Fibroblast of skin of abdomen (primary cell): ENCODE measurements around the gene NCS1. TPM values are rescaled to one million over a fixed set of nuclear protein-coding genes. Genes with fewer than 3 reads are reported as not detected.
A peak's percentile ranks its signal among the peaks of the same experiment; 100 is the strongest.

ENCODE experiments used
- DNase-seq: peaks from one replicate; pipeline ENCODE4 v3.0.0-alpha.2; 2013
- polyA plus RNA-seq, 2 experiments: library from polyadenylated mRNA; unstranded; fragments of 120-200 nt; gene quantifications; one replicate each; pipeline ENCODE4 v1.2.1, GENCODE V29; 2013; ENCODE audit not compliant: insufficient read length in 2 of 2

The NCS1 gene
- polyA plus RNA-seq (2013, experiment 1 of 2; ENCODE audit: insufficient read length) = 68.8 TPM
- 69.3 TPM for polyA plus RNA-seq (2013, experiment 2 of 2; ENCODE audit: insufficient read length)

DNA sequence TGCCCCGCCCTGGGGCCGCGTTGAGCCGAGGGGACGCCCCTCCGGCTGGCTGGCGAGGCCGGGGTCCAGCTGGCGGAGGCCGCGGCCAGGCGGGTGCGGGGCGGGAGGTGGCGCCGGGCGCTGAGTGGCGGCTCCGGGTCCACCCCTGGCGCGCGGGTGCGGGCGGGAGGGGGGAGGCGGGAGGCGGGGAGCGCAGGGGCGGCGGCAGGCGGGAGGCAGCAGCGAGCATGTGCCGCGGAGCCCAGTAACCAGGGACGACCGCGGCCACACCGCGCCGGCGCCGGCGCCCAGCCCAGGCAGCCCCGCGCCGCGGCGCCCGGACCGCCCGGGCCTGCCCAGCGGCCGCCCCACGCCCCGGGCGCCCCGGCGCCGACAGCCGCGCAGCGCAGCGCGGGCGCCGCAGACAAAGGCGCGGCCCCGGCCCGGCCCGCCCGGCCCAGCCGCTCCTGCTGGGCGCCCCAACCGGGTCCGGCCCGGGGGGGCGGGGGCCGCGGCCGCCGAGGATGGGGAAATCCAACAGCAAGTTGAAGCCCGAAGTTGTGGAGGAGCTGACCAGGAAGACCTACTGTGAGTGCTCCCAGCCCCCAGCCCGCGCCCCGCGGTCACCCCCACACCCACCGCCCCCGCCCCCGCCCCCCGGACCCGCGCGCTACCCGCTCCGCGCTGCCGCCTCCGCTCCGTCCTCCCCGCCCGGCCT lies at the start of gene NCS1:
NCS1 (plus strand) TSS at position 244 of the 697 bp plus-strand sequence; CDS start at position 504, 260 bp downstream.
- peak; percentile 74 for DNase-seq

DNA sequence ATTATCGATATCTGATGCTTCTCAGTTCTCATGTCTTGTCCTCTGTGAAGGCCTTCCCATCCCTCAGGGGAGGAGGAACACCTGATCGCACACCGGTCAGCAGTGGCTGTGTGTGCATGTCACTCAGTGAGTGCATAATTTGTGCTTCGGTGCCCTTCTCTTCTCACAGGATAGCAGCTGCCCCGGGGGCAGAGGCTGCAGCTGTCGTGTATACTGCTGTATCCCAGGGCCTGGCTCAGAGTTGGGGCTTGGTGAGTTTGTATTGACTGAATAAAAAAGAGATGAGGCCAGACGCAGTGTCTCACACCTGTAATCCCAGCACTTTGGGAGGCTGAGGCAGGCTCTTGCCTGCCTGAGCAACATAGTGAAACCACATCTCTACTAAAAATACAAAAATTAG lies 49.7 kb upstream of the NCS1 start:
- no peak for DNase-seq

DNA sequence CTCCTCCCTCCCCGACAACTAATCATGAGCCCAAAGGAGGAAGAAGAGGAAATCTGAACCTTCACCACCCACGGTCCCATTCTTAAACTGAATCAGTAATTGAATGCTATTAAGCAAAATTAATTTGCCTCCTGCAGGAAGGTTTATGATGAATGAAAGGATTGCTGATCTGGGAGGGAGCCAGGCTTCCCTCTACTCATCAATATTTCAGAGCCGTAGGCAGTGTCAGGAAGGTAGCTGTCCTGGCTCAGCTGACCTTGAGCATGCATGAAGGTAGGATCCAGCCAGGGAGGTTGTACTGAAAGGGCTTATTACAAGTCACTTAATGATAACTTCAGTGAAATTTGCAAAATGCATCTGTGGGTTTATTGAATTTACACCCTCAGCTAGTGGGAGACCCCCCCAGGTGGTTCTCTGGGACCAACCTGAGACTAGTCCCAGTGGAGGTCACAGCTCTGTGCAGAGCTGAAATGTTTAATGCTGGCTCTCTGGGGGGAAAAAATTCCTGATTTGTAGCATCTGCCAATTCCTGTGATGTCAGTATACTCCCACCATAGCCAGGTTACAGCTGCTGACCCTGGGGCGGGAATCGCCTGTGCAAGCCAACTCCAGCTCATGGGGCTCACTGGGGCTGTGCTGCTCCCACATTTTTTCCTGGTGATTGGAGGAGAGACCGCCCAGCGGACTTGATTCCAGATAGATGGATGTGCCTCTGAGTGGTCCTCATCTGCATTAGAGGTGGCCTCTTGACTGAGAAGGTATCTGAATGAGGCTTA lies 47.9 kb upstream of the NCS1 start:
- no peak for DNase-seq

DNA sequence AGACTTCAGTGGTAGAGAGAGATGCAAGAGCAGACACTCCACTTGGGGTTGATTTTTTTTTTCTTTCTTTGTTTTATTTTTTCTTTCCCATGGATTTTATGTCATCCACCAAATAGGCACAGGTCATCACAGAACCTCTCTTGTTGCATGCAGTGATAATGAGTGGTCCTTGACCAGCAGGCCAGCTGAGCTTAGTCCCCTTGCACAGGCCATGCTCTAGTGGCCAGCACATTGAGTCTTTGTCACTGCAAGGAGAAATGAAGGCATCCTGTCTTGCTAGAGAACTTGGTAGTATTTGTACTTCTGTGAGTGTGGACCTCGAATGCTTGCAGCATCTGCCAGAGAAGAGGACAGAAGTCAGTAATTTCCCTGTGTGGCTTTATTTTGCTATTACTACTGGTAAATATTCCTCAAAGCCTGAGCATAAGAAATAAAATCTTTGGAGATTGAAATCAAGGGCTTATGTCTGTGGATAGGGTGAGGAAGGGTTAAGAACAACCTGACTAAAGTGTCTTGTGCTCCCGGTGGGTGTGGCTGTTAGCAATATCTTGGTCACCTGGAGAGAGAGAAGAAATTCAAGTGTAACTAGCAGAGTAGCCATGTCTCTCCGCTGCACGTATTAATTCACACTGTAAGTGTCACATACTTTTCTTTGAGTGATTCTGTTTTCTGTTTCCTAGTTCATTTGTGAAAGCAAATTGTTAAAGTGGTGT lies 45.3 kb upstream of the NCS1 start:
- no peak for DNase-seq

DNA sequence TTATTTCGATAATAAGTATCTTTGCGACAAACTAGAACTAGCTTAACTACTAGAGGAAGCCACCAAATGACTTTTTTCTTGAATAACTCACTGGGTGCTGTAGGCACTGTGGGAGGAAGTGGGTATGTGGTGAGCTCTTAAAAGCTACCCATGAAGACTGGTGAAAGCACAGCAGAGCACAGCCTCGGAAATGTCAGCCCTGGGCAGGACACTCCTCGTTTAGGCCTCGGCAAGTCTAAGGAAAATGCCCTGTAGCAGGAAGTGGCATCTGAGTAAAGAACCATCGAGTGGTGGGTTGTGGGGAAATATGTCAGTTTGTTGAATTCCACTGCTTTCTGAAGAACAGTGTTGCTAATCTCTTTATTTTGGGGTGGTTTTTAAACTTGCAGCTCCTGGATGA lies 44.0 kb upstream of the NCS1 start:
- DNase-seq = no peak

DNA sequence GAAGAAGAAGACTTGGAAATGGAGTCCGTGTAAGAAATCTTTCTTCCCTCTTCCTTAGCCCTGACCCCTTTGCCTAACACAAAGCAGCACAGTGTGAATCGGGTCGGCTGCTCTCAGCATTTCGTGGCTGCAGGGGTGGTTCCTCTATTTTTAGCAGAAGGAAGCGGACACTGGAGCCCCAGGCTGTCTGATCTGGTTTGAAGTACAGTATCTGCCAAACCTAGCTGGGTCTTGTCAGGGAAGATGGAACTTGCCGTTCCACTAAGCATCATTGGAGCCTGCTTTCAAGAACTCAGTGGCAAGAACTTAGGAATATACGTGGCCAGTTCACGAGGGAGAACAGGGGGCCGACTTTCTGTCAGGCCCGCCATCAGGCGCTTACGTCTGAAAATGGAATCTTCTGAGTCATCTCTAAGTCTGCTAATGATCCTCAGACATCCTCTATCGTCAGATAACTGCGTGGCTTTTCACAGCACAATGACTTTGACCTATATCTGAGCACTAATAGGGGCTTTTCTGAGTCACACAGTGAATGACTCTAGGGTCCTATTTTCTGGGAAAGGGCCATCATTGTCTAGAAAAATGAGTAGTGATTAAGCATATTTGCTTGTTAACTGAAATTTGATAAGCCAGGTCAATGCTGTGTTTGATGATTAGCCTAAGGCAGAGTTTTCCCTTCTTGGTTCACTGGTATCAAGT lies 43.3 kb upstream of the NCS1 start:
- DNase-seq = peak; percentile 89

DNA sequence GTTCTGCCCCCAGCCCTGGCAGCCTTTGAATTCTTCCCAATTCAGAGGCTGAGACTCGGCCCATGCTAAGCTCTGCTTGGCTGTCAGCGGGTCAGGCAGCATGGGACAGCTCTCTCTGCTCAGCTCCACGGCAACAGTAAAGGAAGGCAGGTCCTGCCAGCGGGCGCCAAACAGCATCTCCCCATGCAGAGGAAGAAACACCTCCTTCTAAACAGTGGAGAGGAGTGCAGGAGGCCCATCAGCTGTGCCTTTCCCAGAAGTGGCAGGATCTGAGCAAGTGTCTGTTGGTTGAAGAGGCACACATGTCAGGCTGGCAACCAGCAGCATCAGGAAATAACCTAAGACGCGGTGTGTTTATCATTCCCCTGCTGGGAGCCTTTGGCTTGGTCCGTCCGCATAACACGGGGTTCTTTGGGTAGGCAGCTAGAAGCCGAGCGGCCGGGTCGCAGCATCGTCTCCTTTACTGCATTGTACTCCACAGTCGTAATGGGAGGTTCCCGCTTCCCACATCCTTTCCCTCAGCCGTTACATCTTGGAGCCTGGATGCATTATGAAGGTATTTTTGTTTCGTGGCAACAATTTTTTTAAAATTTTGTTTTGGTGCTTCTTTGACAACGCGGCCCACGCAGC lies 42.7 kb upstream of the NCS1 start:
- no peak for DNase-seq

DNA sequence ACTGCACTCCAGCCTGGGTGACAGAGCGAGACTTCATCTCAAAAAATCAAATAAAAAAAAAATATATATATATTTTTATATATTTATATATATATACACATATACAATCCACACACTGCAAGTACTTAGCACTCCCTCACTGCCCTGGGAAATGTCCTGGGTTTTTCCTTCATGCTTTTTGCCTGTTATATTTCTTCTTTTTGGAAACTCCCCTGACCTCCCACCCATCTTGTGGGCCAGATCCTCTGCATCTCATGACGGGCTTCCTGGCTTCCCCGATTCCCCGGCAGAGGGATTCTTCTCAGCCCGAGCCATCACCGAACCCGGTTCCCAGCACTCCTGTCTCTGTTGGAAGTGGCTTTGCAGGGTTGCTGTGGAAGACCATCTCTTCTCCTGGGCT lies 39.5 kb upstream of the NCS1 start:
- no peak for DNase-seq

DNA sequence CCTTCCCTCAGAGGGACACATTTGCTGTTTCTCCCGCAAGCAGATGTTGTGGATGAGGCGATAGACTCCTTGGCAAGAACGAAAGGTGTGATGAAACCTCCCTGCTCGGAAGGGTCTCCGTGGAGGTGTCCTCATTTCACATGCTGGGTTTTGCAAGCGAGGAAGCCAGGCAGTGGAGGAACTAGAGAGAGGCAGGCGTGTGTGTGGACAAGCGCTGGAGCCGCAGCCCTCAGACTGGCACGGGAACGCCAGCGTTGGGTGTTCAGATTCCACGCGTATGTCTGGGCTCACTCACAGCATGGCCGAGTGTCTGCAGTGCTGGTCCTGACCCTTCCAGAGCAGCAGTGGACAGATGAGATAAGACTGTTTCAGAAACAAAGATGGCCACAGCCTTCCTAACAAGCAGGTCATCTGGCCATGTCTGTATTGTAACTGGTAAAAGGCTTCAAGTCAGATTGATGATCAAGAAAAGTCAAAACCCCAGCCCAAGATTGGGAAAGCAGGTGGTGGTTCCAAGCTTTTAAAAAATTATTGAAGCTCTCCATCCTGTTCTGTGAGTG lies 35.0 kb upstream of the NCS1 start:
- DNase-seq = no peak

DNA sequence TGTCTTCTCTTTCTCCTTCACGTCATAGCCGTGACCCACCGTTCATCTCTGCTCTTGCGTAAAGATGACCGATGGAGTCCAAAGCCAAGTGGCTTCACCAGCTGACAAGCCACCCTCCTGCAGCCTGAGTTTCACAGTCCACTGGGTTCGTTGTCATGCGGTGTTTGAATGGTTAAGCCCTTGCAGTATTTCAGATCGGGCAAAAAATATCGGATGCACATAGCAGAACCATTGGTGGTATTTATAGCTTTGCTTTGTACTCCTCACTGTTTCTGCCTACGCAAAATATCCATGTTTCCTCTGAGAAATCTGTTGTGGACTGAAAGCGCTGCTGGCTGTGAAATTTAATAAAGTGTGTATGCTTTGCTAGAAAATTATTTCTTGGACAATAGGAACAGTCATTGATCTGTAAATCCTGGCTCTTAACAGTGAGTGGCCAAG lies 34.5 kb upstream of the NCS1 start:
- DNase-seq = no peak

DNA sequence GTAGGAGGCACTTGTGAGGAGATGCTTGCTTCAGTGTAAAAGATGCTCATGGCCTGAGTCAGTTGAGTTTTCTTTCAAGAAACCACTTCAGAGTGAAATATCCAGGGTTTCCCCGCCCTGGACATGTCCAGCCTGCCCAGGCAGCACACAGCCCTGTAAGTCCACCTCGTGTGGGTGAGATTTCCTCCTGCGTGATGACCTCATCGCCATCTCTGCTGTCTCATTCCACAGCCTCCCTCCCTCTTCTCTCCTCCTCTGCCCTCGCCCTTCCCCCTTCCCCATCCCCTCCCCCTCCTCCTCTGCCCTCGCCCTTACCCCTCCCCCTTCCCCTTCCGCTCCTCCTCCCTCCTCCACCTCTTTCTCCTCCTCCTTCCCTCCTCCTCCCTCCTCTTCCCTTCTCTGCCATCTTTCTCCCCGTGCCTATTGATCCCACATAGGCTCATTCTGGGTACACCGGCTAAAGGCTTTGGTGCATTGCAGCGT lies 34.0 kb upstream of the NCS1 start:
- DNase-seq = peak; percentile 93

DNA sequence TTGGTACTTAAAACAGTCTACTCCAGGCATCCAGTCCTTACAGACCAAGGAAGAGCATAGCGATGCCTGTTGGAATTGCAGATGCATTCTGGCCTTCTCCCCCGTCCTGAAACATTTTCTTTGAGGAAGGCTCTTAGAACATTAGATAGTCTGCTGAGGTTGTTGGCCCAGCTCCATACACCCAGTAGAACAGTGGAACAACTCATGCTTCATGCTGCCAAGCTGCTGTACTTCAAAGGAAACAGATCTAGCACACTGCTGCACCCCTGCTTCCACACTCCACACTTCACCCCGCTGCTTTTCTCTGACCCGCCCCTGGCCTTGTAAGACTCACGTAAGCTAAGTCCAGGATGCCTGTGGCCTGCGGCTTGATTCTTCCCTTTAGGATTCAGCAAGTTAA lies 33.4 kb upstream of the NCS1 start:
- peak; percentile 98 for DNase-seq

DNA sequence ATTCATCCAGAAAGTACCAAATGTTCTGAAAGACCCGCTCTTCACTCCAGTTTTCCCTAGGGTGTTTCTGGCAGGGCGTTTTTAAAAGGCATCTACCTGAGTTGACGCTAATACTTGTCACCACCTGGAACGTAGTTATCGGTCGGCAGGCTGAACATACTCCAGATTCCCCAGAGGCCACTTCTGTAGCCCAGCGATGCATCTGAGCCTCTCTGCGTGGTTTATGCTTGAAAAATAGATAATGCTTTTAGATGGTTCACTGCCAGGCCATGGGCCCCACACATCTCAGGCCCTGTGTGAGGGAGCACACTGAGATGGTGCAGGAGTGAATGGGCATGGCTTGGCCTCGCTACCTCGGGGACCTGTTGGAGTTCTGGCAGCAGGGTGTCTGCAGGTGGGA lies 33.0 kb upstream of the NCS1 start:
- no peak for DNase-seq

DNA sequence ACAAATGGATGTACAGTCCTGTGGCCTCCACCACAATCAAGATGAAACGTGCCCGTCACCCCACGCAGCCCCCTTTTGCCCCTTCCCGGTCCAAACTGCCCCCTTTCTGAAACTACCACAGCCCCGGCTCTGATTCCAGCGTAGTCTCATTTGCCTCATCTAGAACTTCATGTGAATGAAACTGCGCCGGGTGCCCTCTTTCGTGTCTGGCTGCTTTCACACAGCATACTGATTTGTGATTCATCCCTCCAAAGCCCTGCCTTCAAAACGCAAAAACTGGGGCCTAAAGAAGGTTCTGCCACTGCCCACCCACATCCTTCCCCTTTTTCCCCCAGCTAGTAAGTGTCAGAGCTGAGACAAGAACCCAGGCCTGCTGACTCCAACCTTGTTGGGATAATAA lies 31.5 kb upstream of the NCS1 start:
- no peak for DNase-seq

DNA sequence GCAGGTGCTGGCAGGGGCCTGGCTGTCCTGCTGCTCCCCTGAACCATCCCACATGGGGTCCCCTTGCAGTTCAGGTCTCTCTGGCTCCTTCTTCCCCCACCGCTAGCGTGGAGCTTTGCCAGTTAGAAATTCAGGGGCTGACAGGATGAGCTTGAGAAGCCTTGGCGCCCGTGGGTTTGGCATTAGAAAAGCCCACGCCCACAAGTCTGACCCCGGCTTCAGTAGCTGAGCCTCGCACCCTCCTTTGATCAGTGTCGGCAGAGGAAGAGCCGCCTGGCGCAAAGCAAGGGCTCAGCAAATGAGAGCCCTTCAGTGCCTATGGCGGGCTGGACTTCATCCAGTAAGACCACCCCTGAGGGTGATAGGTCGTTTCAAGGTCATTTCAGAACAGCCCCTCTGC lies 30.1 kb upstream of the NCS1 start:
- DNase-seq = no peak

DNA sequence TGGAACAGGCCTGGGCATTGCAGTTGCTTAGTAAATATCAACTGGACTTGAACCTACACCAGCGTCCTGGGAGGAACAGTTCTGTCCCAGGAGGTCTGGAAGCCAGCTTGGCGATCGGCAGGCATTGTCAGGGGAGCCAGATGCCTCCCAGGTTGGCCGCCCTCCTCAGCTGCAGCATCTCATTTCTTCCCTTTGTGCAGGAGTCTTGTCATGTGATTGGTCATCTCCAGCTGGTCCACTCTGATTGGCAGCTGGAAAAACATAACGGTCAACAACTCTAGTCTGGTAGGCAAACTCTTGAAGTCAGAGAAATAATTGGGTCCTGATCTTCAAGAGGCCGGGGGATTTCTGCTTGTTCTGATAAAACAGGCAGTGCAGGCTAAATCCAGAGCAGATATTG lies 29.6 kb upstream of the NCS1 start:
- no peak for DNase-seq

DNA sequence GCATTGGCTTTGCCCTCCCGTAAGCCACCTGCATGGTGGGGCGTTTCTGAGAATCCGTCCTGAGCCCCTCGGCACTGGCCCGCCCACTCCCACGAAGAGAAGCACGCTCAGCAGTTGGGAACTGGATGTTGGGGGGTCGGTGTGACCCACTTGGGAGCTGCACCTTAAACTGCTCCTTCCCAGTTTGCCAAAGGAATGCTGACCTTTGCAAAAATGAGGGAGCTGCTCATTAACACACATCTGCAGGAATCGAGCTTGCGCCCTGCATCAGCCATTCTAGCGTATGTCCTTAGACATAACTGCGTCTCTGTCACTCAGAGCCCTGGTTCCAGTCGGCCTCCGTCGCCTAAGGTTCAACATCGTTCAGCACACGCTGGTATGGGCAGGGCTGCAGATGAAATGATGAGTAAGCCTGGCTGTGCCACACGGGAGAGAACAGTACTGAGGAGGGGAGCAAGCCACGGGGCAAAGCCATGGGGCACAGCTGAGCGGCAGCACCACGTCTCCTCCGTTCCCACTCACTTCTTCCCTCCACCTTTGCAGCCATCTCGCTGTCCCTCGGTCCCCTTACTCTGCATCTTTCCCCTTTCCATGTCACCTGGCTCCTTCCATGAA lies 28.8 kb upstream of the NCS1 start:
- no peak for DNase-seq

DNA sequence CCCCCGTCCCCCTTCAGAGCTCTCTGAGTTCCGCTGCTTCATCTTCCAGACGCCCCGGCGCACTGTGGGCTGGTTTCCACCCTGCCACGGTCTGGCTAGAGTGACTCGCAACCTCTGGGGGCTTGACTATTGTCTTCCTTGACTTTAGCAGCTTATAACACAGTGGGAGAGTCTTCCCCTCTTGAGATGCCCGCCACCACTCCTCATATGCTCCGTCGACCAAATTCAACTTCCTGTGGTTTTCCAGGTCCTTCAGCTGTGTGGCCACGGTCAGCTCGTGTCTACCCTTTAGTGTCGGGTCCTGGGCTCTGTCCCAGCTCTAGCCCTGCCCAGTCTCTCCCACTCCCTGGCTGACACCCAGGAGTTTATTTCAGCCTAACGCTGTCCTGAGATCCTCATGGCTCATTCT lies 28.2 kb upstream of the NCS1 start:
- peak; percentile 32 for DNase-seq

DNA sequence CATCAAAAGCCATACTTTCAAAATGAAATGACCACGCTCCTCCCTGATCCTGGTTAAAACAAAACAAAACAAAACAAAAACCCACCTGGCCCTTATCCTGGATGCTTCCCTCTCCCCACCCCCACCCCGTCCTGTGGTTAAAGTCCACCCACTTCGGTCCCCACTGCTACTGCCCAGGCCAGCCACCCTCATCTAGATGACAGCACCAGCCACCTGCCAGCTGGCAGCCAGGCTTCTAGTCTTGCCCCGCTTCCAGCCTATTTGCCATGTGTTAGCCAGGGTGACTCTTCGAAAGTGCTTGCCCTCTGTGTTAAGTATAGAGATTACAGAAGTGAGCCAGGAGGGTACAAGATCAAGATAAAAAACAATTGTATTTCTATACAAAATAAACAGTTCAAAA lies 27.5 kb upstream of the NCS1 start:
- no peak for DNase-seq

DNA sequence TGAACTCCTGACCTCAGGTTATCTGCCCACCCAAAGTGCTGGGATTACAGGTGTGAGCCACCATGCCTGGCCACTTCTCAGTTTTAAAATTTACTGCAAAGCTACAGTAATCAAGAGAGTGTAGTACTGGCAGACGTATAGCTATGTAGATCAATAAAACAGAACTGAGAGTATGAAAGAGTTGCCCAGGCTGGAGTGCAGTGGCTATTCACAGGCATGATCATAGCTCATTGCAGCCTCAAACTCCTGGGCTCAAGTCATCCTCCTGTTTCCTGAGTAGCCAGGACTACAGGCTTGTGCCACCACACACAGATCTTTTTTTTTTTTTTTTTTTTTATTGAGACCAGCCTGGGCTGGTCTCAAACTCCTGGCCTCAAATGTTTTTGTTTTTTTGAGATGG lies 26.5 kb upstream of the NCS1 start:
- no peak for DNase-seq

DNA sequence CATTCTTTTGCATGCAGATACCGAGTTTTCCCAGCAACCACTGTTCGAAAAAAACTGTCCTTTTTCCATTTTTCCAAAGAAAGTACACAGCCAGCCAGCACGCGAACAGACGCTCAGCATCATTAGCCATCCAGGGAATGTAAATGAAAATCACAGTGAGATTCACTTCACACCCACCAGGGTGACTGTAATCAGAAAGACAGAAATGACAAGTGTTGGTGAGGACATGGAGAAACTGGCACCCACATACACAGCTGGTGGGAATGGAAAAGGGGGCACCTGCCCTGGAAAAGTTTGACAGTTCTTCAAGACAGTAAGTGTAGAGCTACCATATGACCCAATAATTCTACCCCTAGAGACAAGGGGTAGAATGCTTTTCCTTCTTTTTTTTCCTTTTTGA lies 25.0 kb upstream of the NCS1 start:
- no peak for DNase-seq
